Right lobe of liver (tissue), 4 donors: ENCODE results near the gene BAZ1B.

Source experiments
- CTCF ChIP-seq, 4 donors: fragments of 200-600 bp in 3 of 4; fragments of 450-650 bp in 1 of 4; IDR thresholded peaks; one replicate each; pipeline versions ENCODE4 v1.5.1 to v1.8.0; 2016 to 2022; ENCODE audit warnings: antibody characterized with exemption in 4 of 4, mild to moderate bottlenecking in 2 of 4
- POLR2A ChIP-seq: fragments of 450-650 bp; IDR thresholded peaks from one replicate; pipeline ENCODE4 v1.6.1; 2017; ENCODE audit warnings: antibody characterized with exemption, mild to moderate bottlenecking
- donor health status: DM: no; HTN: no; CAD: no.
- donor health status: DM: no; HTN: no; CAD: no.
- donor health status: DM: no; HTN: yes; CAD: no.

DNA sequence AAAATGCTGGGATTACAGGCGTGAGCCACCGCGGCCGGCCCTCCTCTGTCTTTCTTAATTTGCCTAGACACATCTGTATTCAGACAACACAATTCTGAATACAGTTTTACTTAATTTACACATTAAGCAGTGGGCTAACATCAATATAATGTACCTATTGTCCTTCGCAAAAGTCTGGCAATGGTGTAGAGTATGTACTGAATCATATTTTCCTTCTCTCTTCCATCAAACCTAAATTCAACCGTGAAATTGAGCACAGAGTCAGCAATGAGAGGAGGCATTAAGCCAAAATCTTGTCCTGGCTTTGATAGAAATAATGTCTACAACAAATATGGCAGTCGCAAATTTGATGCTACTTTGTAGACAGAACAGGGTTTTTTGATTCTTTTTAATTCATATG, 58.1 kb downstream of the BAZ1B start:
- no peak for TF ChIP-seq CTCF (IDR thresholded peaks at IDR 0.05)
- no peak for TF ChIP-seq POLR2A
